GM12801 (cell line): ENCODE results near the gene GNGT1.

Source experiments
- TF ChIP-seq, protein P1 (sequence below): IDR thresholded peaks from one replicate; pipeline ENCODE4 v1.5.1; 2011; ENCODE audit warnings: control low read depth; ENCODE audit not compliant: insufficient read length; ENCODE audit errors: extremely low read depth

The GNGT1 gene

DNA sequence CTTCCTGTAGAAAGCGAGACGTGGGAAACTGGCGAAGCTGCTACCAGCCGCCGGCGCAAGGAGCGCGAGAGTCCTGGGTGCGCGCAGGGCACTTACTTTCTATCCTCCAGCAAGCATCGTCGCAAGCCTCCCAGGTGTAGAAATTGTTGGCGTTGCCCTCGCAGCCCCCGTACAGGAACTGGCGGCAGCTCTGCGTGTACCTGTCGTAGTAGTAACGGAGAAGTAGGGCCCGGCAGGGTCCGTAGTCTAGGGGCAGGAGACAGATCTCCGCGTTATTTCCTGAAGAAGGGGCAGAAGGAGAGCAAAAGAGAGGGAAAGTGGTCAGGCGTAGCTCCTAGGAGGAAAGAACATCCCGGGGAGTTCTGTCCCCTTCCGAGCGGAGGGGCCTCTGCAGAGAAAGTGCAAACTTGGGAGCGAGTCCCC lies 16.3 kb upstream of the GNGT1 start:
- TF ChIP-seq, protein P1, sequence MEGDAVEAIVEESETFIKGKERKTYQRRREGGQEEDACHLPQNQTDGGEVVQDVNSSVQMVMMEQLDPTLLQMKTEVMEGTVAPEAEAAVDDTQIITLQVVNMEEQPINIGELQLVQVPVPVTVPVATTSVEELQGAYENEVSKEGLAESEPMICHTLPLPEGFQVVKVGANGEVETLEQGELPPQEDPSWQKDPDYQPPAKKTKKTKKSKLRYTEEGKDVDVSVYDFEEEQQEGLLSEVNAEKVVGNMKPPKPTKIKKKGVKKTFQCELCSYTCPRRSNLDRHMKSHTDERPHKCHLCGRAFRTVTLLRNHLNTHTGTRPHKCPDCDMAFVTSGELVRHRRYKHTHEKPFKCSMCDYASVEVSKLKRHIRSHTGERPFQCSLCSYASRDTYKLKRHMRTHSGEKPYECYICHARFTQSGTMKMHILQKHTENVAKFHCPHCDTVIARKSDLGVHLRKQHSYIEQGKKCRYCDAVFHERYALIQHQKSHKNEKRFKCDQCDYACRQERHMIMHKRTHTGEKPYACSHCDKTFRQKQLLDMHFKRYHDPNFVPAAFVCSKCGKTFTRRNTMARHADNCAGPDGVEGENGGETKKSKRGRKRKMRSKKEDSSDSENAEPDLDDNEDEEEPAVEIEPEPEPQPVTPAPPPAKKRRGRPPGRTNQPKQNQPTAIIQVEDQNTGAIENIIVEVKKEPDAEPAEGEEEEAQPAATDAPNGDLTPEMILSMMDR = no peak

GRCh38 chr7:93890464-93891068 lies 15.8 kb upstream of the GNGT1 start, which contains the start of gene TFPI2:
TSS of gene TFPI2 (minus strand) at chr7:93890753. CDS start at chr7:93890678, 75 bp downstream.
- TF ChIP-seq, protein P1 = no peak

- TF ChIP-seq, protein P1 = no peak
Measured at GRCh38 chr7:93894426-93894825, 11.9 kb upstream of the GNGT1 start.

DNA sequence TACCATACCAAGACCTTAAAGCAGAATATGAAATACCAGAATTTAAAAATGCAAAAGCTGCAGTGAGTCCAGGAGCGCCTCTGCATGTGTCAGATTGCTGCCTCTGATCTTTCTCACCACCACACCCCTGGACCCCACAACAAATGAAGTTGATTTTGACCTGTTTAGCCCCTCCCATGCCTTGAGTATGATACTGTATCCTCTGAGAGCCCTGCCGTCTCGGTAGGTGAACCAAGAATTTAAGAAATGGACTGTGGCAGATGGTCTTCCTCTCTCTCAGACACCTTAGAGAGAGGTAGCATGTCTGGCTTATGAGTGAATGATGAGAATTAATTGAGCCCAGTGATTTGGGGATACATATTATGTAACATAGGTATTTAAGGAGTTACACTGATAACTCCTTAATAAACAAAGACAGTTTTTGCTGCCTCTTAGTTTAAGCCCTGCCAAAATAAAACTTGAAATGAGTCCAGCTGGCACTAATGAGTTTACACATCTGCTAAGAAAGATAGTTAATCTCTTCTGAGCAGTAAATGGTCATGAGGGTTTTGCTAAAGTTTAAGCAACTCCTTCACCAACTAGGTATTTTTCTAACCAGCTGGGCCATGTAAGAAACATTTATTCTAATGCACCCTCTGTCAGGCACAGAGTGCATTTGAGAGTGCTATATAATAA lies 11.3 kb upstream of the GNGT1 start:
- TF ChIP-seq, protein P1 = no peak

DNA sequence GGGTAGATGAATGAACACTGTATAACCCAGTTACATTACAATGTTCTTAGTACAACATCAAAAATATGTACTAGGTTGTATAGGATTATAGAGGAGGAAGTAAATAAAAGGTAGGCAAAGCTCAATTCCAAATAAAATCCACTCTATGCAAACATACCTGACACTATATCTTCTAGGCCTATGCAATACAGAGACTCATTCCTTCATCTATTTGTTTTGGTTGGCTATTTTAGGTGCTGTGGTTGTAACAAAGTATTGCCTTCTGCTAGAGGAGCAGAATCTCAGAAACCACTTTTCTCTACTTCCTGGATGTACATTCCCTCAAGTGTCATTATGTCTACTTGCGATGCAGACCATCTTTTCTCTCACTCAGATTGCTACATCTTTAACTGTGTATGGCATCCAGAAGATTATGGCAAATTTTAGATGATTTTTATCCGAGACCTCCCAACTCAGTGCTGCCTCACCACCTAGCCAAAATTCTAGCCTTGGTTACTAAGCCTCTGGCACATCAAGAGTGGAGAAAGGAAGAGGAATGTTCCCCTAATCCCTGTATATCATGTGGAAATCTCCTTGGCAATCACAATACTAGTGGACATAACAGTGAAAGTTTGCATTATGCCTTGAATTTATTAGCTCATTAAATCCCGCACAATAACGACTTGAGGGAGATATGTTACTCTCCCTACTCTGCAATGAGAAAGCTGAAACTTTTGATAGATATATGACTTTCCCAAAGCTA lies 10.3 kb upstream of the GNGT1 start:
- TF ChIP-seq, protein P1 = no peak

DNA sequence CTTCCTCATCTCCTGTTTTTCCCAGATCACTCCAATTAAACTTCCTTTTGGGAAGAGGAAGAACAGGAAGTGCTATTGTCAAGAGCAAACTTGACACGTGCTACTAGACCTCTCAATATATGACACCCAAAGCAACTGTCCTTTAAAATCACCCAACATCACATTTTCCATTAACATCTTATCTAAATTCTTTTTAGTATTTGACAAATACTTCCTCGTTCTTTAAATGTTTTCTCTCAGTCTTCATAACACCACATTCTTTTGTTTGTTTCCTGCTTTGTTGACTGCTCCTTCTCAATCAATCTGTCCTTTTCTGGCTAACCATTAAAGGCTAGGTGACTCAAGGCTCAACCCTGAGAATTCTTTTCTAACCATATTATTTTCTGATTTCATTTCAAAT lies 8.7 kb upstream of the GNGT1 start:
- TF ChIP-seq, protein P1 = no peak

DNA sequence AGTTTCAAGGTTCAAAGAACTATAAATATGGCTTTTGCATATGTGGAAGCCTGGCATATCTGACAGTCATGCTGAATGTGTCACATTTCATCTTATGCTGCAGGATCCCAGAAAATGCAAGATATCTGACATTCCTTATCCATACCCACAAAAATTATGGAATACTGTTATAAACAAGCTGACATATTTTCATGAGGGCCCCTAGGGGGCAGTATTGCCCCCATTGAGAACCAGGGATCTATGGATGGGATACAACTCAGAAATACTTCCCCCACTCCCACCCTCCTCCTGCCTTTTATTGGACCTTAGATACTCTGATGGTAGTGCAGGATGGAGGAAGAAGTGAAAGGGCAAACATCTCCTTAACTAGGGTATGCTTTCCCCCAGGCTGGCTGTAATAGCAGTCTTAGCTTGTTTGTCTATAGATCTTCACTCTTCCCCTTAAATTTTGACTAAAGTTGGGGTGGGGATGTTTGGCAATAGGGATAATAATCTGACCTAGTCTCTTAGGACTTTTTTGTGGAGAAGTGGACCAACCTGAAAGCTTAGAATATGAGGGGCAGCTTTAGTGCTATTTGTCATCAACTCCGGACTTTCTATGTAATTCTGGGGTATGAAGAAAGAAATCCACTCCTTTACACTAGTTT lies 3.5 kb upstream of the GNGT1 start:
- TF ChIP-seq, protein P1 = peak; percentile 30
